ENCODE results near the gene CIB4.
A peak's percentile ranks its signal among the peaks of the same experiment; 100 is the strongest.
"Not testable (repeated sequence)": the region's sequence is repeated elsewhere in the genome, so short reads cannot be mapped to it uniquely, and the experiment has no call there.

CIB4 gene

GRCh38 chr2:26568076-26568890 lies 72.9 kb downstream of the CIB4 start:
- no peaks in the 10 kb centered on the region for H3K4me1 Mint-ChIP-seq (ENCODE audit: low read depth)
- DNase-seq (ENCODE audit: low spot score): no peak
- H3K27ac Mint-ChIP-seq: no peak overlapping the region
- no peaks in the 10 kb centered on the region for H3K36me3 Mint-ChIP-seq (ENCODE audit: low read depth)
- no peaks in the 10 kb centered on the region for H3K9me3 Mint-ChIP-seq
- no peak overlapping the region for H3K4me3 Mint-ChIP-seq
- peaks cover 40% of the 10 kb centered on the region for H3K27me3 Mint-ChIP-seq (ENCODE audit: low read depth)

- Mint-ChIP-seq H3K27ac (no peak overlapping the region), H3K4me1 (ENCODE audit: low read depth) (no peaks in the 10 kb centered on the region), H3K27me3 (ENCODE audit: low read depth) (peaks cover 45% of the 10 kb centered on the region), H3K4me3 (no peak overlapping the region), H3K36me3 (ENCODE audit: low read depth) (no peaks in the 10 kb centered on the region), H3K9me3 (no peaks in the 10 kb centered on the region)
- no peak for DNase-seq (ENCODE audit: low spot score)
Observed at GRCh38 chr2:26567534-26567933, 73.6 kb downstream of the CIB4 start.

GRCh38 chr2:26566731-26567130 lies 74.4 kb downstream of the CIB4 start:
- H3K27ac Mint-ChIP-seq; H3K4me1 Mint-ChIP-seq (ENCODE audit: low read depth); H3K4me3 Mint-ChIP-seq; H3K9me3 Mint-ChIP-seq; H3K36me3 Mint-ChIP-seq (ENCODE audit: low read depth); DNase-seq (ENCODE audit: low spot score): not testable (repeated sequence)
- peaks cover 47% of the 10 kb centered on the region for H3K27me3 Mint-ChIP-seq (ENCODE audit: low read depth)

GRCh38 chr2:26566081-26566375 lies 75.1 kb downstream of the CIB4 start:
- H3K4me1 Mint-ChIP-seq (ENCODE audit: low read depth): peaks cover 3% of the 10 kb centered on the region
- peaks cover 51% of the 10 kb centered on the region for H3K27me3 Mint-ChIP-seq (ENCODE audit: low read depth)
- DNase-seq (ENCODE audit: low spot score): no peak
- no peak overlapping the region for H3K27ac Mint-ChIP-seq
- no peak overlapping the region for H3K4me3 Mint-ChIP-seq
- no peaks in the 10 kb centered on the region for H3K9me3 Mint-ChIP-seq
- no peaks in the 10 kb centered on the region for H3K36me3 Mint-ChIP-seq (ENCODE audit: low read depth)

- Mint-ChIP-seq H3K27me3 (ENCODE audit: low read depth) (peaks cover 64% of the 10 kb centered on the region), H3K9me3 (no peaks in the 10 kb centered on the region), H3K4me3 (no peak overlapping the region), H3K36me3 (ENCODE audit: low read depth) (no peaks in the 10 kb centered on the region), H3K4me1 (ENCODE audit: low read depth) (peaks cover 3% of the 10 kb centered on the region), H3K27ac (no peak overlapping the region)
- no peak for DNase-seq (ENCODE audit: low spot score)
Observed at GRCh38 chr2:26564121-26564644, 77.0 kb downstream of the CIB4 start.

- no peak overlapping the region for H3K4me3 Mint-ChIP-seq
- H3K27ac Mint-ChIP-seq: no peak overlapping the region
- H3K9me3 Mint-ChIP-seq: no peaks in the 10 kb centered on the region
- H3K4me1 Mint-ChIP-seq (ENCODE audit: low read depth): peaks cover 3% of the 10 kb centered on the region
- H3K36me3 Mint-ChIP-seq (ENCODE audit: low read depth): no peaks in the 10 kb centered on the region
- DNase-seq (ENCODE audit: low spot score): no peak
- peaks cover 66% of the 10 kb centered on the region for H3K27me3 Mint-ChIP-seq (ENCODE audit: low read depth)
Observed at GRCh38 chr2:26563686-26564085, 77.5 kb downstream of the CIB4 start.

- Mint-ChIP-seq H3K9me3 (no peaks in the 10 kb centered on the region), H3K27ac (no peak overlapping the region), H3K27me3 (ENCODE audit: low read depth) (peaks cover 69% of the 10 kb centered on the region), H3K4me1 (ENCODE audit: low read depth) (peaks cover 3% of the 10 kb centered on the region), H3K4me3 (peak overlapping the region; percentile 34), H3K36me3 (ENCODE audit: low read depth) (no peaks in the 10 kb centered on the region)
- DNase-seq (ENCODE audit: low spot score): no peak
Observed at GRCh38 chr2:26562811-26563645, 78.1 kb downstream of the CIB4 start.

GRCh38 chr2:26561918-26562810 lies 79.0 kb downstream of the CIB4 start:
- Mint-ChIP-seq H3K9me3 (no peaks in the 10 kb centered on the region), H3K4me3 (peak overlapping the region; percentile 43), H3K27ac (no peak overlapping the region), H3K4me1 (ENCODE audit: low read depth) (peaks cover 3% of the 10 kb centered on the region), H3K27me3 (ENCODE audit: low read depth) (peaks cover 74% of the 10 kb centered on the region), H3K36me3 (ENCODE audit: low read depth) (no peaks in the 10 kb centered on the region)
- DNase-seq (ENCODE audit: low spot score): peak; percentile 33

- DNase-seq (ENCODE audit: low spot score): no peak
- H3K36me3 Mint-ChIP-seq (ENCODE audit: low read depth): no peaks in the 10 kb centered on the region
- no peak overlapping the region for H3K27ac Mint-ChIP-seq
- no peaks in the 10 kb centered on the region for H3K9me3 Mint-ChIP-seq
- H3K27me3 Mint-ChIP-seq (ENCODE audit: low read depth): peaks cover 71% of the 10 kb centered on the region
- H3K4me1 Mint-ChIP-seq (ENCODE audit: low read depth): peaks cover 3% of the 10 kb centered on the region
- no peak overlapping the region for H3K4me3 Mint-ChIP-seq
Observed at GRCh38 chr2:26561376-26561775, 79.8 kb downstream of the CIB4 start.

GRCh38 chr2:26560892-26561291 lies 80.3 kb downstream of the CIB4 start:
- Mint-ChIP-seq H3K27me3 (ENCODE audit: low read depth) (peaks cover 69% of the 10 kb centered on the region), H3K4me1 (ENCODE audit: low read depth) (peaks cover 3% of the 10 kb centered on the region), H3K9me3 (no peaks in the 10 kb centered on the region), H3K27ac (no peak overlapping the region), H3K36me3 (ENCODE audit: low read depth) (no peaks in the 10 kb centered on the region), H3K4me3 (no peak overlapping the region)
- DNase-seq (ENCODE audit: low spot score): no peak

- no peak for DNase-seq (ENCODE audit: low spot score)
- Mint-ChIP-seq H3K4me3 (no peak overlapping the region), H3K36me3 (ENCODE audit: low read depth) (no peaks in the 10 kb centered on the region), H3K4me1 (ENCODE audit: low read depth) (peaks cover 3% of the 10 kb centered on the region), H3K27me3 (ENCODE audit: low read depth) (peaks cover 59% of the 10 kb centered on the region), H3K27ac (no peak overlapping the region), H3K9me3 (no peaks in the 10 kb centered on the region)
Observed at GRCh38 chr2:26559556-26559955, 81.6 kb downstream of the CIB4 start.

- Mint-ChIP-seq H3K36me3 (ENCODE audit: low read depth) (no peaks in the 10 kb centered on the region), H3K4me3 (no peak overlapping the region), H3K4me1 (ENCODE audit: low read depth) (peaks cover 3% of the 10 kb centered on the region), H3K27me3 (ENCODE audit: low read depth) (peaks cover 59% of the 10 kb centered on the region), H3K9me3 (no peaks in the 10 kb centered on the region), H3K27ac (no peak overlapping the region)
- DNase-seq (ENCODE audit: low spot score): no peak
Observed at GRCh38 chr2:26559044-26559405, 82.1 kb downstream of the CIB4 start.

- DNase-seq (ENCODE audit: low spot score): no peak
- Mint-ChIP-seq H3K27ac (no peak overlapping the region), H3K36me3 (ENCODE audit: low read depth) (no peaks in the 10 kb centered on the region), H3K4me3 (no peak overlapping the region), H3K27me3 (ENCODE audit: low read depth) (peaks cover 54% of the 10 kb centered on the region), H3K9me3 (no peaks in the 10 kb centered on the region), H3K4me1 (ENCODE audit: low read depth) (peaks cover 3% of the 10 kb centered on the region)
Observed at GRCh38 chr2:26558271-26559043, 82.7 kb downstream of the CIB4 start.
